ENCODE results near the gene SHROOM3.

SHROOM3 gene

DNA sequence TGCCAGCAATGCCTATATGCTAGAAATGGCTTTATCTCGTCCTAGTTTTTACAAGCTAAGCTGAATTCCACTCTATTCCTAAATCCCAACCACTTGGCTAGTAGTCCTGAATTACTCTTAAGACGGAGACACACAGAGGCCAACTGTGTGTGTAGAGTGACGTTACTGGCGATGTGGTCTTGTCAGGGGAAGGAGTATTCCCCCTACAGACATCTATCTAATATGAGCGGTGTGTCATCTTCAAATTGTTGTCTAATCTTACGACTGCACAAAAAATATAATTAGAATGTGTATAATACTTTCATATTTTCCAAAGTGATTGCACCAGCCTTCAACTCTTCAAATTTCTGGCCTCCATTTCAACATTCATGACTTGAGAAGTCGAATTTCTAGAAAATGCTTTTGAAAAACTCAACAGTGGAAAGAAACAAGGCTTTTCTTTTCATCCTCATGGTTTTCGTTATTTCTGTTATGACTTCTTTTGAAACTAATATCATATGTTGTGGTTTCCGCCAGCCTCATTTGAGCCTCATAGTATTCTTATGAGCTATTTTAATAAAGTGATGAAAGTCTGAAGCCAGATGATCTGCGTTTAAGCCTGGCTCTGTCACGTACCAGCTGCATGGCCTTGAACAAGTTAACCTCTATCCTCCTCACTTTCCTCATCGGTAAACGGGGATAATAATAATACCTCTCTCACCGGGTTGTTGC is 330.6 kb downstream of the SHROOM3 start:
- Histone ChIP-seq H3K4me2 (ENCODE audit: low read depth, low read length, poor library complexity, severe bottlenecking) (no peak overlapping the region), H3K36me3 (ENCODE audit: low read length) (no peaks in the 10 kb centered on the region)

GRCh38 chr4:76767983-76768382 is 333.0 kb downstream of the SHROOM3 start:
- H3K27me3 ChIP-seq (ENCODE audit: low read length) = no peaks in the 10 kb centered on the region
- H3K9ac ChIP-seq (ENCODE audit: low read length) = no peak overlapping the region
- no peak for TF ChIP-seq CTCF (IDR thresholded peaks at IDR 0.05; ENCODE audit: insufficient read depth, low read length, poor library complexity, severe bottlenecking)
- TF ChIP-seq EZH2phosphoT487 (conservative IDR thresholded peaks at IDR 0.05; ENCODE audit: low read length) = no peak
- H2AFZ ChIP-seq (ENCODE audit: low read depth, low read length, severe bottlenecking) = no peak overlapping the region
- no peaks in the 10 kb centered on the region for H3K9me2 ChIP-seq (replicated peaks; ENCODE audit: insufficient read depth, low read length)
- no peaks in the 10 kb centered on the region for H4K20me1 ChIP-seq (ENCODE audit: low read depth, low read length)
- no peaks in the 10 kb centered on the region for H3K79me2 ChIP-seq (ENCODE audit: insufficient read depth, low read length)
- H3K4me3 ChIP-seq (ENCODE audit: insufficient read depth, low read length, poor library complexity, severe bottlenecking) = no peak overlapping the region
- H3K9me3 ChIP-seq (ENCODE audit: insufficient read depth, low read length) = no peaks in the 10 kb centered on the region
- no peak overlapping the region for H3K27ac ChIP-seq (ENCODE audit: low read depth, low read length)
- no peaks in the 10 kb centered on the region for H3K36me3 ChIP-seq (ENCODE audit: low read length)
- no peaks in the 10 kb centered on the region for H3F3A ChIP-seq (ENCODE audit: insufficient read depth)
- H3K4me2 ChIP-seq (ENCODE audit: low read depth, low read length, poor library complexity, severe bottlenecking) = no peak overlapping the region

More for the DNA sequence above, 330.6 kb downstream of the SHROOM3 start:
- H3K9me2 ChIP-seq (replicated peaks; ENCODE audit: insufficient read depth, low read length) = no peaks in the 10 kb centered on the region
- no peak overlapping the region for H3K27ac ChIP-seq (ENCODE audit: low read depth, low read length)
- H3K9me3 ChIP-seq (ENCODE audit: insufficient read depth, low read length) = no peaks in the 10 kb centered on the region
- no peaks in the 10 kb centered on the region for H3K27me3 ChIP-seq (ENCODE audit: low read length)
- no peaks in the 10 kb centered on the region for H4K20me1 ChIP-seq (ENCODE audit: low read depth, low read length)
- H3K79me2 ChIP-seq (ENCODE audit: insufficient read depth, low read length) = no peaks in the 10 kb centered on the region
- TF ChIP-seq CTCF (IDR thresholded peaks at IDR 0.05; ENCODE audit: insufficient read depth, low read length, poor library complexity, severe bottlenecking) (no peak), EZH2phosphoT487 (conservative IDR thresholded peaks at IDR 0.05; ENCODE audit: low read length) (no peak)
- no peak overlapping the region for H3K9ac ChIP-seq (ENCODE audit: low read length)
- H2AFZ ChIP-seq (ENCODE audit: low read depth, low read length, severe bottlenecking) = no peak overlapping the region
- H3F3A ChIP-seq (ENCODE audit: insufficient read depth) = no peaks in the 10 kb centered on the region
- H3K4me3 ChIP-seq (ENCODE audit: insufficient read depth, low read length, poor library complexity, severe bottlenecking) = no peak overlapping the region

- Histone ChIP-seq H3K27me3 (ENCODE audit: low read length) (no peaks in the 10 kb centered on the region), H3K79me2 (ENCODE audit: insufficient read depth, low read length) (no peaks in the 10 kb centered on the region), H3K4me3 (ENCODE audit: insufficient read depth, low read length, poor library complexity, severe bottlenecking) (no peak overlapping the region), H3F3A (ENCODE audit: insufficient read depth) (no peaks in the 10 kb centered on the region), H3K27ac (ENCODE audit: low read depth, low read length) (no peak overlapping the region), H3K9me2 (replicated peaks; ENCODE audit: insufficient read depth, low read length) (no peaks in the 10 kb centered on the region), H3K36me3 (ENCODE audit: low read length) (no peaks in the 10 kb centered on the region), H3K4me2 (ENCODE audit: low read depth, low read length, poor library complexity, severe bottlenecking) (no peak overlapping the region), H2AFZ (ENCODE audit: low read depth, low read length, severe bottlenecking) (no peak overlapping the region), H3K9me3 (ENCODE audit: insufficient read depth, low read length) (no peaks in the 10 kb centered on the region), H3K9ac (ENCODE audit: low read length) (no peak overlapping the region), H4K20me1 (ENCODE audit: low read depth, low read length) (no peaks in the 10 kb centered on the region)
- TF ChIP-seq CTCF (IDR thresholded peaks at IDR 0.05; ENCODE audit: insufficient read depth, low read length, poor library complexity, severe bottlenecking) (no peak), EZH2phosphoT487 (conservative IDR thresholded peaks at IDR 0.05; ENCODE audit: low read length) (no peak)
Measured at GRCh38 chr4:76772498-76773106, 337.6 kb downstream of the SHROOM3 start.
